Inflammatory macrophage treated with lipopolysaccharide for 4 hours (primary cell): Measurements from ENCODE around the gene DPYSL4.

Experiments used
- DNase-seq: peaks from one replicate; pipeline ENCODE4 v3.0.0-alpha.2; 2020

Gene DPYSL4

GRCh38 chr10:132248455-132249225 is 61.9 kb downstream of the DPYSL4 start:
- peak; percentile 7 for DNase-seq

GRCh38 chr10:132249226-132249724 is 62.5 kb downstream of the DPYSL4 start:
- DNase-seq: no peak

GRCh38 chr10:132249824-132250375 is 63.2 kb downstream of the DPYSL4 start:
- no peak for DNase-seq

DNA sequence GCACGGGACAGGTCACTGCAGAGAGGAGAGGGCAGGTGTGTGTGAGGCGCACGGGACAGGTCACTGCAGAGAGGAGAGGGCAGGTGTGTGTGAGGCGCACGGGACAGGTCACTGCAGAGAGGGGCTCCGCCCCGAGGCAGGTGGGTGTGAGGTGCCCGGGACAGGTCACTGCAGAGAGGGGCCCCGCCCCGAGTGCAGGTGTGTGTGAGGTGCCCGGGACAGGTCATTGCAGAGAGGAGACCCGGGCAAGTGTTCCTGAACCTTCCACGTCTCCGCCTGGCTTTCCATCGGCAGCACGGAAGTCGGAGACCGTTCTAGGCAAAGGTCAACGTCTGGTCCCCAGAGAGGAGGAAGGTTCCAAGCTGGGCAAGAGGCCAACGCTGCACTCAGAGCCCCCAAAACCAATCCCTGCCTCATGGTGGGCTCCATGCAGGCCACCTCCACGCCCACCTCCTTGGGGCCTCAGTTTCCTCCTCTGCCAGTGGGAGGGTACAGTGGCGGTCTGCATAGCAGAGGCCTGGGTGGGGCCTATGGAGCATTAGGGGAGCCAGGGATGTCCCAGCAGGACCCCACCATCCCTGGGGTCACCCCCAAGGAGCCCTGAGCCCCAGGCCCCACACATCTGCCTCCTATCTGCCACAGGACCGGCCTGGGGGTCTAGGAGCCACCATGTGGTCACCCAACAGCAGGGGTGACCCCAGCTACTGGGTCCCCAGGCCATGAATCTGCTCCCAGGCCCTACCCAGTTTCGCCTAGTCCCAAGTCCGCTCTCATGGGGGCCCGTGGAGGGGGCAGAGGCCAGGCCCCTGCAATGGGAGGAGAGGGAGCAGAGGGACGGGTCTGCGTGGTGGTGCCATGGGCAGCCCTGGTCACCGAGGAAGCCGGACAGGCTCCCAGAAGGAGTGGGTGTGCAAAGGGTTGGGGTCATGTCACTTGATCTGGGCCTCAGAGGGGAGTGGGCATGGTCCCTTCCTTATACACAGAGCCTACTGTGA is 64.0 kb downstream of the DPYSL4 start:
- DNase-seq: no peak

- no peak for DNase-seq
These were observed 65.2 kb downstream of the DPYSL4 start for GRCh38 chr10:132251928-132252327.

DNA sequence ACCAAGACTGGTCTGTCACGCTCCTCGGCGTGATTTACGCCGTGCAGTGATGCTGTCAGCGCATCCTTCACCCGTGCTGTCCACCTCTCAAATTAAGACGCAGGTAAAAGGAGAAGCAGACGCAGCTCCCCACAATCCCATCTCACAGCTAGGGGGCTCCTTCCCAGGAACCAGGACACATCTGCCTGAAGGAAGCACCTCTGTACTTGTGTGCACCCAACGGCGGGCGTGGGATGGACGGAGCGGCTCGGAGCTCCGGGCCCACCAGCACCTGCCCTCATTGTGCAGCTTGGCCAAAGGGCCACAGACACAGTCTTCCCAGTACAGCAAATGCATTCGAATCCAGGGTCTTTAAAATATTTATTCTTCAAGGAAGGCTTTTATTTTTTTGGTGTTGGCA is 65.7 kb downstream of the DPYSL4 start:
- no peak for DNase-seq

DNA sequence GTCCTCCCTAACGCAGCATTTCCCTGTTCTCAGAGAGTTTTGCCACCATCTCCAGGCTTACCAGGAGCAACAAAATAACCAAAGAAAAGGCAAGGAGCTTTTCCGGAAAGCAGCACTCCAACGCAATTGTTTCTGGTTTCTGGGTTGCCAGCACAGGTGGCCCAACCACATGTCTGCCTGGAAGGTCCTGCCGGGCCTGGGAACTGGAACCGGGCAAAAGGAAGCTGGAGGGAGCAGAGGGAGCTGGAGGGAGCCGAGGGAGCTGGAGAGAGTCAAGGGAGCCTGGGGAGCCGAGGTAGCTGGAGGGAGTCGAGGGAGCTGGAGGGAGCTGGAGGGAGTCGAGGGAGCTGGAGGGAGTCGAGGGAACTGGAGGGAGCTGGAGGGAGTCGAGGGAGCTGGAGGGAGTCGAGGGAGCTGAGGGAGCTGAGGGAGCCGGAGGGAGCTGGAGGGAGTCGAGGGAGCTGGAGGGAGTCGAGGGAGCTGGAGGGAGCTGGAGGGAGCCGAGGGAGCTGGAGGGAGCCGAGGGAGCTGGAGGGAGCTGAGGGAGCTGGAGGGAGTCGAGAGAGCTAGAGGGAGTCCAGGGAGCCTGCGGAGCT is 66.4 kb downstream of the DPYSL4 start:
- no peak for DNase-seq

DNA sequence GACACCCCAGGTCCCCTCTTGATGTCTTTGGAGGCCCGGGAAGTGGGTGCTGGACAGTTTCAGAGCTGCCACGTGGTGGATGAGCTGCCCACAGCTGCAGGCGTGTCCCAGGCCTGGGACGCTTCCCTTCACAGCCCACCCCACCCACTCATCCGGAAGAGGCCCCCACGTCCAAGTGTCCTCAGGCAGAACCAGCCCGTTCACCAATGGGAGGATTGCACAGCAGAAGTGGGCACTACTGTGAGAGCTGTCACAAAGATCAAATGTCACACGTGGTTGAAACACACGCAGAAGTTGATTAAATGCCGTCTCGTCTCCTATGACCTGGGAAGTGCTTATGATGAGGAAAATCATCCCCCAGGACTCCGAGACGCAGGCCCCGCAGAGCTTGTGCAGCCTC is 68.1 kb downstream of the DPYSL4 start:
- peak; percentile 7 for DNase-seq
